ENCODE data around the gene SLC22A17.

The SLC22A17 gene

GRCh38 chr14:23380976-23381375 is 28.3 kb upstream of the SLC22A17 start:
- TF ChIP-seq CTCF (IDR thresholded peaks at IDR 0.05; ENCODE audit: low read depth, low read length, missing control alignments): no peak
- H3K4me3 ChIP-seq (replicated peaks; ENCODE audit: low read depth, low read length): no peak overlapping the region
- no peak for DNase-seq (ENCODE audit: extremely low read depth, low read depth)

DNA sequence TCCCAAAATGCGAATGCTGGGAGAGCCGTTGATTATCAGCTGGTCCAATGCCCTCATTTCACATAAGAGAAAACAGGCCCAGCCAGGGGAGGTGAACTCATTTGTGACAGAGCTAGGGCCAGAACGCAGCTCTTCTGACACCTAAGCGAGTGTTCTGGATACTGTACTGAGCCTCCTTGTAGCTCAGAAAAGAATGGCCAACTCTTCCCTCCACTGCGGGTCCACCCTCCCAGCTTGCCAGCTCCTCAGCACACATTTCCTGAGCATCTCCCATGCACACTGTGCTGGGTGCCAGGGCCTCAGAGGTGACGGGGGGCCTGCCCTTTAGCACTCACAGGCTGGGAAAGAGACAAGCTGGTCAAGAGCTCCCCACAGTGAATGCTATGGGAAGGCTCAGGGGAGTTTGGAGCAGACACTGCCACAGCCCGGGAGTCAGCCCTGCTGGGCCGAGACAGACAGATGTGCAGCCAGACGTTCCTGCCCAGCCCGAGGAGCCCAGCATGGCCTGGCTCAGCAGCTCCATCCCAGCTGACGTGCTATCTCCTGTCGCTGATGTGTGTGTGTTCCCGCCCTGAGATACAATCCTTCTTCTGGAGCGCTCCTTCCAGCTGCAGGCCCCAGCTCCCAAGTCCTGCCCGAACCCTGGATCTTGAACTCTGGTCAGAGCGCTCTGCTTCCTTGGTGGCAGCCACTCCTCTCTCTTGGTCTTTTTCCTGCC is 27.7 kb upstream of the SLC22A17 start:
- no peak for DNase-seq (ENCODE audit: extremely low read depth, low read depth)
- TF ChIP-seq CTCF (IDR thresholded peaks at IDR 0.05; ENCODE audit: low read depth, low read length, missing control alignments): no peak
- no peak overlapping the region for H3K4me3 ChIP-seq (replicated peaks; ENCODE audit: low read depth, low read length)

DNA sequence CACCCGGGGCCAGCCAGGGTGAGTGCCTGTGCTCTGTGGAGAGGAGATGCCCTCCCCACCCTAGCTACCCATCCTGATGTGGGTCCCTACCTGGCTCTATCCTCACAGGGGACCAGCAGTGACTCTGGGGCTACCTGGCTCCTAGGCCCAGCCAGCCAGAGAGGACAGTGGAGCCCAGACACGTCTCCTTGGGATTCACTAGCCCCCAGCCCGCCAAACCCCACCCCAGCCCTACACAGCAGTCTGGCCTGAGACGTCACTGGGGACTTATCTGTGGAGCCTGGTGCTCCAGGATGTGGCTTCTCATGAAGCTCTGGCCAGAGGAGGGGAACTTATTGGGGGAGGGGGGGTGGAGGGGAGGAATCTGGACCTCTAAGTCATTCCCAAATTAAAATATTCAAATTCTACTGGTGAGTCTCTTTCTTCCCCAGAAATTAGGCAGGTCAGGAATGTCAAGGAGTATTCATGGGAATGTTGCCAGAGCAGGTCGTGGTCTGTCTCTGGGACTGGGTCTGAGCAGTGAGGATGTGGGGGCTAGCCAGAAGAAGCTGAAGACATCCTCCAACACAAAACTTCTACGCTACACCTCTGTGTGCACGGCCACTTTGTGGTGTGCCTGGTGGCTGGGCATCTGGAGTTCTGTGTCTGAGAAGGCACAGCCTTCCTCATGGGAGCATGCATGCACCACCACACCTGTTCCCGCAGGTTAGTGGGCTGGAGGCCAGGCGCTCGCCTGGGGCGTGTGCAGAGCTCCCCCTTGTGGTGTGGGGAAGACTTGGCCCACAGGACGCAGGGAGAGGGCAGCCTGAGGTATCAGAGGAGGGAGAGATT is 26.9 kb upstream of the SLC22A17 start:
- no peak overlapping the region for H3K4me3 ChIP-seq (replicated peaks; ENCODE audit: low read depth, low read length)
- TF ChIP-seq CTCF (IDR thresholded peaks at IDR 0.05; ENCODE audit: low read depth, low read length, missing control alignments): peak; percentile 98
- no peak for DNase-seq (ENCODE audit: extremely low read depth, low read depth)

DNA sequence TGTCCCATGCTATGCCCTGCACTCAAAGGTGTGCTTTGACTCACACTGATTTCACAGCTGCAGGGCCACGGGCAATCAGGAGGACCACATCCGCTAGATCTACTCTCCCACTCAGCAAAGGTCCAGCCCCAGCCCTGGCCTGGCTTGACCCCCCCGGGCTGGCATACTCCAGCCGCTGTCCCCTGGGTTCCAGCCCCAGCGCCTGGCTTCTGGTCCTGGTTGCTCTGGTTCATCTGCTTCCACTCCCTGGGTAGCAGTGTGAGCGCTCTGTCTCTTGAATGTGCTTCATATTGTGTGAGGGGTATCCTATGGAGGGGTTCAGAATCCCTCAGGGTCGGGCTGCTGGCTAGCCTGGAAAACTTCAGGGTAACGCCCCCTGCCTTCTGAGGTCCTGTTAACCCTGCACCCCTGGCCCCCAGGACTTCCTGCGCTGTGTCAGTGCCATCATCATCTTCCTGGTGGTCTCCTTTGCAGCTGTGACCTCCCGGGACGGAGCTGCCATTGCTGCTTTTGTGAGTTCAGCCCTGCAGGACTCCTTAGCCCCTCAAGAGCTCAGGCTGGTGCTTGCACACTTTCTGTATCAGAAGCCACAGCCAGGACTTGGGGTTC is 26.0 kb upstream of the SLC22A17 start:
- no peak for TF ChIP-seq CTCF (IDR thresholded peaks at IDR 0.05; ENCODE audit: low read depth, low read length, missing control alignments)
- no peak for DNase-seq (ENCODE audit: extremely low read depth, low read depth)
- no peak overlapping the region for H3K4me3 ChIP-seq (replicated peaks; ENCODE audit: low read depth, low read length)

DNA sequence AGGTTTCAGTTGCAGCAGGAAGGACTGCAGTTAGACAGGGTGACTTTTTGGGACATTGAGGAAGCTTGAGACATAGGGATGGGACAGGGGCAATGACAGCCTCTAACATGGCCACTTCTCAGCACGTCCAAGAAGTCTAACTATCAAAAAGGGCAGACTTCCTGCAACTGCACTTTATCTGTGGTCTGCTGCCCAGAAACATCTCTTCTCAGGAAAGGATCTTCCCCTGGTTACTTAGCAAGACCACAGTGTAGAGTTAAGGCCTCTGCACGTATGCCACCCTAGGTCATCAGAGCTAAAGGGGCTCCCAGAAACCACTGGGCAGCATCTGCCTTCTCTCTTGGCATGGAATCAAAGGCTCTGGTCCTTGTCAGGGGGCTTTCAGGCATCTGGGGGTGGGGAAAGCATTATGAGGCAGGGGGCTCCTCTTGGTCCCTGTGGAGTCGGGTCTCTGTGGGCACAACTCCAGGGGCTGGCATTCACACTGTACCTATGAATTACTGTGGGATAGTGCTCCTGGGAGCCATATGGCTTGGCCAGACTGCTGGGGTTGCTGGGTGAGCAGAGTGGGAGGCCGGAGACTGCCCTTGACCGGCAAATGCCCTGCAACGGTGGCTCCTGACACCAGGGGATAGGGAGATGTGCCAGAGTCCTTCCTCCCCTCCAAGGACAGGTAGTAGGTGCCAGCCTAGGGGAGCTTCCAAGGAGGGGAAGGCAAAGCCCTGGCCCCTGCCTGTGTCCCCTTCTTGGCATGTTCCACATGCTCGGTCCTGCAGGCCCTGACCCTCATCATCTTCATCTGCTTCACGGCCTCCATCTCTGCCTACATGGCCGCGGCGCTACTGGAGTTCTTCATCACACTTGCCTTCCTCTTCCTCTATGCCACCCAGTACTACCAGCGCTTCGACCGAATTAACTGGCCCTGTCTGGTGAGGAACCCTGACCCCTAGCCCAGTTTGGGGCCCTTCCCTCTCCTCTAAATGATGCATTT is 25.2 kb upstream of the SLC22A17 start:
- DNase-seq (ENCODE audit: extremely low read depth, low read depth): no peak

More for the DNA sequence above, 25.2 kb upstream of the SLC22A17 start:
- no peak overlapping the region for H3K4me3 ChIP-seq (replicated peaks; ENCODE audit: low read depth, low read length)
- no peak for TF ChIP-seq CTCF (IDR thresholded peaks at IDR 0.05; ENCODE audit: low read depth, low read length, missing control alignments)
